ENCODE measurements around the gene SLC41A2.

DNA sequence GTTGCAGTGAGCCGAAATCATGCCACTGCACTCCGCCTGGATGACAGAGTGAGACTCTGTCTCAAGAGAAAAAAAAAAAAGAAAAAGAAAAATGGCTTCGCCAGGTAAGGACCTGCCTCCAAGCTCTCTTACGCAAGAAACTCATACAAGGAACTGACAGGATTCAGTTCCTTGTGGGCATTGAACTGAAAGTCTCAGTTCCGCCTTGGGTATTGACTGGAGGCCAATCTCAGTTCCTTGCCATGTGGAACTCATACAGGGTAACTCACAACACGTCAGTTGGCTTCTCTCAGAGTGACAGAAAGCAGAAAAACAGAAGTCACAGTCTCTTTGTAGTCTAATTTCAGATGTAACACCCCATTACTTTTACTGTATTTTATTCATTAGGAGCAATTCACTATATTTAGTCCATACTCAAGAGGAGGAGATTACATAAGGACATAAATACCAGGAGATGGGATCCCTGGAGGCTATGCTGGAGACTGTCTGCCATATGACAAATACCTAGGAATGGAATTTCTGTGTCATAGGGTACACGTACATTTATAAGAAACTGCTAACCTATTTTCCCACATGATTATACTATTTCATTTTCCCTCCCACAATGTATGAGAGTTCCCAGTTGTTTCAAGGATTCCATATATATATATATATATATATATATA is 16.7 kb upstream of the SLC41A2 start:
- TF ChIP-seq, protein P1, sequence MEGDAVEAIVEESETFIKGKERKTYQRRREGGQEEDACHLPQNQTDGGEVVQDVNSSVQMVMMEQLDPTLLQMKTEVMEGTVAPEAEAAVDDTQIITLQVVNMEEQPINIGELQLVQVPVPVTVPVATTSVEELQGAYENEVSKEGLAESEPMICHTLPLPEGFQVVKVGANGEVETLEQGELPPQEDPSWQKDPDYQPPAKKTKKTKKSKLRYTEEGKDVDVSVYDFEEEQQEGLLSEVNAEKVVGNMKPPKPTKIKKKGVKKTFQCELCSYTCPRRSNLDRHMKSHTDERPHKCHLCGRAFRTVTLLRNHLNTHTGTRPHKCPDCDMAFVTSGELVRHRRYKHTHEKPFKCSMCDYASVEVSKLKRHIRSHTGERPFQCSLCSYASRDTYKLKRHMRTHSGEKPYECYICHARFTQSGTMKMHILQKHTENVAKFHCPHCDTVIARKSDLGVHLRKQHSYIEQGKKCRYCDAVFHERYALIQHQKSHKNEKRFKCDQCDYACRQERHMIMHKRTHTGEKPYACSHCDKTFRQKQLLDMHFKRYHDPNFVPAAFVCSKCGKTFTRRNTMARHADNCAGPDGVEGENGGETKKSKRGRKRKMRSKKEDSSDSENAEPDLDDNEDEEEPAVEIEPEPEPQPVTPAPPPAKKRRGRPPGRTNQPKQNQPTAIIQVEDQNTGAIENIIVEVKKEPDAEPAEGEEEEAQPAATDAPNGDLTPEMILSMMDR (conservative IDR thresholded peaks at IDR 0.05; ENCODE audit: low read length) = no peak
- TF ChIP-seq EZH2phosphoT487 (IDR thresholded peaks at IDR 0.05; ENCODE audit: borderline replicate concordance, low read depth, low read length) = no peak
